ENCODE measurements around the gene STAG3. TPM values are rescaled to one million over a fixed set of nuclear protein-coding genes. Genes with fewer than 3 reads are reported as not detected.

Gene STAG3
- total and polyA plus RNA-seq, 2 of the 4 experiments (the other 2 are of a cell fraction), result 0.36 to 0.65 TPM

DNA sequence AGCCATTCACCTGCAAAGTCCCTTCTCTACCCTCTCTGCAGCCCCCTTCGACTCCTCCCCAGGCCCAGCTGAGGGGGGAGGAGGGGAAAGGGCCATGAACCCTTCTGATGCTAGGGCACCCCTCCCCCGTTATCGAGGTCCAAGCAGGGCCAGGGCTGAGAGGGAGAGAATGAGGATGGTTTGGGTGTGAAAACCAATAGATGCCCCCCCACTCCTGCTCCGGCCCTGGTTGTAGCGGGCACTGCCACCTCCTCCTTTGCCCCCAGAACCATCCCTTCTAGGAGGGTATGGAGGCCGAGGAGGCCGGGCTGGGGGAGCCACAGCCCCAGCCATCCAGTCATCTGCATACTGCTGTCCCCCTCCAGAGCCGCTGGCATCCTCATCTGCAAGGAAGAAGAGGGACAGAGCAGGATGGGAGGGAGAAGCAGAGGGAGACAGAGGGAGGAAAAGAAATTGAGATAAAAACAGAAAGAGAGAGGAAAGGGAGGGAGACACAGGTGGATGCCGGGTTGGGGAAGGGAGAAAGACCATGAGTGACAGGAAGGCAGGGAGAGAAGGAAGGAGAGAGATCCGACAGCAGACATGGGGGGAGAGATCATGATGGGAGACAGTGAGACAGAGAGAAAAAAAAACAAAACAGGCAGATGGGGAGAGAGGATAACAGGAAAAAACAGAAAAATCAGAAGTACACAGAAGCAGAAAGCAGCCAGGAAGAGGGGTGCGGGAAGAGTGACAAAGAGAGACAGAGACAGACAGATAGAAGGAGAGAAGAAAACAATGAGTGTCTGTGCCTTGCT is 7.4 kb upstream of the STAG3 start:
- H3K27me3 ChIP-seq (ENCODE audit: control insufficient read depth, insufficient read depth, low read length), result no peaks in the 10 kb centered on the region
- no peak overlapping the region for H2AFZ ChIP-seq (replicated peaks; ENCODE audit: low read length, poor library complexity)
- DNase-seq (no peak), ATAC-seq (ENCODE audit: low read depth) (no peak)
- H3K4me2 ChIP-seq (ENCODE audit: low read depth, low read length), result no peak overlapping the region
- H3K9me3 ChIP-seq (ENCODE audit: control insufficient read depth, insufficient read depth, low read length), result no peaks in the 10 kb centered on the region
- peaks cover 6% of the 10 kb centered on the region for H3K4me1 ChIP-seq (ENCODE audit: control insufficient read depth, insufficient read depth, low read length)
- no peak overlapping the region for H2BK20ac ChIP-seq (ENCODE audit: low read depth, low read length)
- no peak for TF ChIP-seq RAD21 (IDR thresholded peaks at IDR 0.05; ENCODE audit: low read length)
- TF ChIP-seq BHLHE40 (IDR thresholded peaks at IDR 0.05; ENCODE audit: low read depth, low read length), result no peak
- TF ChIP-seq MAFK (IDR thresholded peaks at IDR 0.05; ENCODE audit: low read depth, low read length), result no peak
- TF ChIP-seq CHD1 (IDR thresholded peaks at IDR 0.05; ENCODE audit: low read depth, low read length), result no peak
- no peak for TF ChIP-seq FOS (IDR thresholded peaks at IDR 0.05; ENCODE audit: low read depth, low read length)
- TF ChIP-seq RFX5 (IDR thresholded peaks at IDR 0.05; ENCODE audit: low read depth, low read length), result no peak
- TF ChIP-seq NFE2L2 (IDR thresholded peaks at IDR 0.05; ENCODE audit: low read depth, low read length), result no peak
- TF ChIP-seq SMC3 (IDR thresholded peaks at IDR 0.05; ENCODE audit: low read depth, low read length), result no peak
- TF ChIP-seq, protein P1, sequence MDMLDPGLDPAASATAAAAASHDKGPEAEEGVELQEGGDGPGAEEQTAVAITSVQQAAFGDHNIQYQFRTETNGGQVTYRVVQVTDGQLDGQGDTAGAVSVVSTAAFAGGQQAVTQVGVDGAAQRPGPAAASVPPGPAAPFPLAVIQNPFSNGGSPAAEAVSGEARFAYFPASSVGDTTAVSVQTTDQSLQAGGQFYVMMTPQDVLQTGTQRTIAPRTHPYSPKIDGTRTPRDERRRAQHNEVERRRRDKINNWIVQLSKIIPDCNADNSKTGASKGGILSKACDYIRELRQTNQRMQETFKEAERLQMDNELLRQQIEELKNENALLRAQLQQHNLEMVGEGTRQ (IDR thresholded peaks at IDR 0.05; ENCODE audit: low read depth, low read length), result no peak
- TF ChIP-seq MAZ (IDR thresholded peaks at IDR 0.05; ENCODE audit: borderline replicate concordance, low read depth, low read length), result no peak
- H3K79me1 ChIP-seq (ENCODE audit: low read depth in 1 of 2, low read length in 2 of 2), result peaks cover 5 to 16% of the 10 kb centered on the region in 2 experiments; a peak in 3 of 4 replicates
- no peak overlapping the region for H2AK5ac ChIP-seq (ENCODE audit: low read depth, low read length)
- BruUV-seq (replicated peaks), result no TSS peak
- H4K20me1 ChIP-seq (ENCODE audit: insufficient read depth, low read length), result no peaks in the 10 kb centered on the region
- no peak overlapping the region for H3K4ac ChIP-seq (ENCODE audit: low read depth, low read length)
- dilution Hi-C loops (cut with HindIII; ENCODE audit: low sequenced_read_pairs, unreplicated experiment), result no loop called here
- no peak overlapping the region for H2BK120ac ChIP-seq (ENCODE audit: low read depth, low read length)
- H4K91ac ChIP-seq (ENCODE audit: insufficient read depth, low read depth, low read length), result no peak overlapping the region
- no peak overlapping the region for H3K27ac ChIP-seq (ENCODE audit: insufficient read depth, low read length)
- WGBS, 2 experiments (ENCODE audit: extremely low coverage in 2 of 2, insufficient read length in 1 of 2), result 83% methylated on average over 2 of the region's 11 CpGs; no CpG with 5 or more reads in 1 of the 2 experiments
- H4K5ac ChIP-seq (ENCODE audit: low read depth, low read length), result no peak overlapping the region
- H4K8ac ChIP-seq (ENCODE audit: low read depth in 2 of 2, low read length in 2 of 2), result no peak overlapping the region
- H3K36me3 ChIP-seq (ENCODE audit: control insufficient read depth, insufficient read depth, low read length), result peaks cover 11% of the 10 kb centered on the region
- H2BK15ac ChIP-seq (ENCODE audit: low read depth, low read length), result no peak overlapping the region
- H3K23ac ChIP-seq (ENCODE audit: low read depth, low read length), result no peak overlapping the region
- H3K4me3 ChIP-seq (ENCODE audit: insufficient read depth, low read depth, low read length), result no peak overlapping the region
- CTCF ChIA-PET, result no interaction called here
- H2BK5ac ChIP-seq (ENCODE audit: low read depth, low read length, poor library complexity, severe bottlenecking), result no peak overlapping the region
- H3K9ac ChIP-seq (ENCODE audit: low read depth, low read length), result no peak overlapping the region
- intact Hi-C loops (cut with micrococcal nuclease), result no loop called here
- H2AK9ac ChIP-seq (replicated peaks; ENCODE audit: low read depth, low read length, poor library complexity), result no peak overlapping the region
- no peak overlapping the region for H3K14ac ChIP-seq (replicated peaks; ENCODE audit: low read depth, low read length)
- H3K9me1 ChIP-seq (ENCODE audit: insufficient read depth, low read length), result peaks cover 3% of the 10 kb centered on the region; the same call in 1 of the 2 replicates
- no peak overlapping the region for H3K56ac ChIP-seq (ENCODE audit: extremely low read depth, insufficient read depth, low read length)
- H3K18ac ChIP-seq (ENCODE audit: low read depth, low read length), result no peak overlapping the region
- POLR2A ChIA-PET (ENCODE audit: unreplicated experiment), result no interaction called here
- in situ Hi-C loops (cut with MboI; ENCODE audit: low sequenced_read_pairs), result no loop called here

All from IMR-90 (cell line).